GM12892 (cell line): ENCODE results near the gene OR8B8.

Source experiments
- DNase-seq: peaks from one replicate; pipeline ENCODE4 v3.0.0; 2011; ENCODE audit not compliant: insufficient read length
- FAIRE-seq: peaks from 2 replicates; lab custom pipeline; 2011; peaks lifted over from hg19 to GRCh38; lab: Jason Lieb, UNC
- POLR2A ChIP-seq: IDR thresholded peaks from 2 replicates; pipeline ENCODE4 v1.6.1; 2011; ENCODE audit warnings: low read depth, low read length, control low read depth
- POLR2AphosphoS5 ChIP-seq: IDR thresholded peaks from 2 replicates; pipeline ENCODE4 v1.6.1; 2011; ENCODE audit warnings: low read depth, low read length, control low read depth
- TAF1 ChIP-seq: IDR thresholded peaks from 2 replicates; pipeline ENCODE4 v1.6.1; 2011; ENCODE audit warnings: low read depth, mild to moderate bottlenecking, control low read depth, low read length, borderline replicate concordance

The OR8B8 gene

GRCh38 chr11:124394408-124394807, 51.1 kb downstream of the OR8B8 start:
- TF ChIP-seq POLR2A (no peak), TAF1 (no peak), POLR2AphosphoS5 (no peak)
- FAIRE-seq, result no peak
- no peak for DNase-seq
